ENCODE measurements around the gene PJA2. TPM values are rescaled to one million over a fixed set of nuclear protein-coding genes. Genes with fewer than 3 reads are reported as not detected.
A peak's percentile ranks its signal among the peaks of the same experiment; 100 is the strongest.

The PJA2 gene
- total and polyA plus RNA-seq, 2 donors (not counting 1 experiment from before 2014, with no cell fraction given) = 82.7 to 107 TPM

- TF ChIP-seq EZH2 (IDR thresholded peaks at IDR 0.05; ENCODE audit: low read length, missing control alignments) (no peak), CTCF (conservative IDR thresholded peaks at IDR 0.05 in 1 of 2, IDR thresholded peaks at IDR 0.05 in 1 of 2; ENCODE audit: low read depth in 1 of 2, low read length in 2 of 2) (no peak)
- H3K27ac ChIP-seq (ENCODE audit: insufficient read depth, low read length) = peak overlapping the region; percentile 32
- H2AFZ ChIP-seq (ENCODE audit: low read length) = no peak overlapping the region
- no peaks in the 10 kb centered on the region for H3K36me3 ChIP-seq (ENCODE audit: control insufficient read depth, insufficient read depth, low read length)
- peaks cover 10% of the 10 kb centered on the region for H3K4me1 ChIP-seq (ENCODE audit: control insufficient read depth, extremely low read depth, insufficient read depth, low read length)
- H3K4me2 ChIP-seq (ENCODE audit: extremely low read depth, insufficient read depth, low read length) = peak overlapping the region; percentile 15
- peak; percentile 81 to 82 for DNase-seq (ENCODE audit: low read depth in 2 of 2)
- no peaks in the 10 kb centered on the region for H3K9me3 ChIP-seq (ENCODE audit: control insufficient read depth, insufficient read depth, low read depth, low read length)
- peaks cover 7% of the 10 kb centered on the region for H3K79me2 ChIP-seq (ENCODE audit: control insufficient read depth, insufficient read depth, low read length)
- H3K9ac ChIP-seq (ENCODE audit: insufficient read depth, low read length) = no peak overlapping the region
- no peaks in the 10 kb centered on the region for H3K27me3 ChIP-seq (ENCODE audit: control insufficient read depth, insufficient read depth, low read length)
- no peaks in the 10 kb centered on the region for H4K20me1 ChIP-seq (ENCODE audit: control insufficient read depth, extremely low read depth, insufficient read depth, low read length)
- no peak overlapping the region for H3K4me3 ChIP-seq (replicated peaks in 1 of 4; ENCODE audit: control extremely low read depth in 1 of 4, insufficient read depth in 1 of 4, low read depth in 3 of 4, low read length in 4 of 4)
Measured at GRCh38 chr5:109413458-109413857, 3.7 kb upstream of the PJA2 start.

GRCh38 chr5:109412981-109413402 lies 3.2 kb upstream of the PJA2 start:
- no peak overlapping the region for H2AFZ ChIP-seq (ENCODE audit: low read length)
- peaks cover 10% of the 10 kb centered on the region for H3K4me1 ChIP-seq (ENCODE audit: control insufficient read depth, extremely low read depth, insufficient read depth, low read length)
- no peak overlapping the region for H3K9ac ChIP-seq (ENCODE audit: insufficient read depth, low read length)
- H3K27me3 ChIP-seq (ENCODE audit: control insufficient read depth, insufficient read depth, low read length) = no peaks in the 10 kb centered on the region
- H4K20me1 ChIP-seq (ENCODE audit: control insufficient read depth, extremely low read depth, insufficient read depth, low read length) = peaks cover 2% of the 10 kb centered on the region
- peak overlapping the region; percentile 32 for H3K27ac ChIP-seq (ENCODE audit: insufficient read depth, low read length)
- H3K4me3 ChIP-seq (replicated peaks in 1 of 4; ENCODE audit: control extremely low read depth in 1 of 4, insufficient read depth in 1 of 4, low read depth in 3 of 4, low read length in 4 of 4) = no peak overlapping the region
- no peak overlapping the region for H3K4me2 ChIP-seq (ENCODE audit: extremely low read depth, insufficient read depth, low read length)
- peak in 1 of 2 donors; percentile 15 for DNase-seq (ENCODE audit: low read depth in 2 of 2)
- H3K79me2 ChIP-seq (ENCODE audit: control insufficient read depth, insufficient read depth, low read length) = peaks cover 12% of the 10 kb centered on the region
- H3K9me3 ChIP-seq (ENCODE audit: control insufficient read depth, insufficient read depth, low read depth, low read length) = no peaks in the 10 kb centered on the region
- TF ChIP-seq CTCF (conservative IDR thresholded peaks at IDR 0.05 in 1 of 2, IDR thresholded peaks at IDR 0.05 in 1 of 2; ENCODE audit: low read depth in 1 of 2, low read length in 2 of 2) = no peak
- TF ChIP-seq EZH2 (IDR thresholded peaks at IDR 0.05; ENCODE audit: low read length, missing control alignments) = no peak
- H3K36me3 ChIP-seq (ENCODE audit: control insufficient read depth, insufficient read depth, low read length) = no peaks in the 10 kb centered on the region

- peak; percentile 95 for DNase-seq (ENCODE audit: low read depth in 2 of 2)
- Histone ChIP-seq H3K9me3 (ENCODE audit: control insufficient read depth, insufficient read depth, low read depth, low read length) (no peaks in the 10 kb centered on the region), H2AFZ (ENCODE audit: low read length) (no peak overlapping the region), H3K27ac (ENCODE audit: insufficient read depth, low read length) (peak overlapping the region; percentile 91), H3K79me2 (ENCODE audit: control insufficient read depth, insufficient read depth, low read length) (peaks cover 25% of the 10 kb centered on the region), H3K9ac (ENCODE audit: insufficient read depth, low read length) (no peak overlapping the region), H3K27me3 (ENCODE audit: control insufficient read depth, insufficient read depth, low read length) (no peaks in the 10 kb centered on the region), H3K4me1 (ENCODE audit: control insufficient read depth, extremely low read depth, insufficient read depth, low read length) (peaks cover 10% of the 10 kb centered on the region), H3K4me2 (ENCODE audit: extremely low read depth, insufficient read depth, low read length) (peak overlapping the region; percentile 84), H3K36me3 (ENCODE audit: control insufficient read depth, insufficient read depth, low read length) (no peaks in the 10 kb centered on the region), H4K20me1 (ENCODE audit: control insufficient read depth, extremely low read depth, insufficient read depth, low read length) (peaks cover 2% of the 10 kb centered on the region), H3K4me3 (replicated peaks in 1 of 4; ENCODE audit: control extremely low read depth in 1 of 4, insufficient read depth in 1 of 4, low read depth in 3 of 4, low read length in 4 of 4) (no peak overlapping the region)
- TF ChIP-seq CTCF (conservative IDR thresholded peaks at IDR 0.05 in 1 of 2, IDR thresholded peaks at IDR 0.05 in 1 of 2; ENCODE audit: low read depth in 1 of 2, low read length in 2 of 2) (no peak), EZH2 (IDR thresholded peaks at IDR 0.05; ENCODE audit: low read length, missing control alignments) (no peak)
Measured at GRCh38 chr5:109411627-109412026, 1.9 kb upstream of the PJA2 start.

Measured in fibroblast of lung (primary cell).